GM19351 (cell line): ENCODE data around the gene TRMT6.
A peak's percentile ranks its signal among the peaks of the same experiment; 100 is the strongest.

Experiments used
- ATAC-seq: cut with Tn5 transposase; IDR thresholded peaks from one replicate; pipeline ENCODE4 v1.9.1; 2021; ENCODE audit warnings: mild to moderate bottlenecking, moderate library complexity; ENCODE audit not compliant: unreplicated experiment

TRMT6 gene, protein sequence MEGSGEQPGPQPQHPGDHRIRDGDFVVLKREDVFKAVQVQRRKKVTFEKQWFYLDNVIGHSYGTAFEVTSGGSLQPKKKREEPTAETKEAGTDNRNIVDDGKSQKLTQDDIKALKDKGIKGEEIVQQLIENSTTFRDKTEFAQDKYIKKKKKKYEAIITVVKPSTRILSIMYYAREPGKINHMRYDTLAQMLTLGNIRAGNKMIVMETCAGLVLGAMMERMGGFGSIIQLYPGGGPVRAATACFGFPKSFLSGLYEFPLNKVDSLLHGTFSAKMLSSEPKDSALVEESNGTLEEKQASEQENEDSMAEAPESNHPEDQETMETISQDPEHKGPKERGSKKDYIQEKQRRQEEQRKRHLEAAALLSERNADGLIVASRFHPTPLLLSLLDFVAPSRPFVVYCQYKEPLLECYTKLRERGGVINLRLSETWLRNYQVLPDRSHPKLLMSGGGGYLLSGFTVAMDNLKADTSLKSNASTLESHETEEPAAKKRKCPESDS

DNA sequence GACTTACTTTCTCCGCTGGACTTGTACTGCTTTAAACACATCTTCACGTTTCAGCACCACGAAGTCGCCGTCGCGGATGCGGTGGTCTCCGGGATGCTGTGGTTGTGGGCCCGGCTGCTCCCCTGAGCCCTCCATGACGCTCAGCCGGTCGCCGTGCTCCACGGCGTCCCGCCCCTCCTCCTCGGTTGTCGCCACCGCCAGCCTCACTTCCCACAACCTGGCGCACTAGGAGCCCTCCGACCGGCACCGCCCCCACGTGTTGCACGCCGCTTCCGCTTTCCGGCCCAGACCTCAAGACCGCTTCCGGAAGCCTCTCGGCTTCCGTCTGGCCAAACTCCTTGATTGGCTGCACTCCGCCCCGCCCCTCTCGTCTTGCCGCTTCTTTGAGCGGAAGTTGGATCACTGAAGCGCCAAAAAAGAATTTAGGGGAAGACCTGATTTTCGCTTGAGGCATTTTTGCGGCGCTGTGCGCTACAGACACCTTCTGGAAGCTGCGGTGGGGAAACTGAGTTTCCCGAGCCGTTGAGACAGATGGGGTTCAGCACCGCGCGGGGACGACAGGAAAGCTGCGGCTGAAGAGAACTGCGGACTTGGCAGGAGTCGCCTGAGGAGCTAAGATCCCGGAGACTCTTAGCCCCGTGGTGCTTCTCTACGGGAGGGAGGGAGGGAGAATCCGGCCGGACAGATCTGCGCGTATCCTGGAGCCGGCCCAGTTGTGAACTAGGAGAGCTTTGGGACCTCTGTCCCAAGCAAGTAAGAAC lies at the start of gene TRMT6, which contains the start of gene MCM8:
Gene TRMT6 (minus strand): TSS at position 263 of the 761 bp plus-strand sequence. CDS start 128 bp downstream, at position 135.
Gene MCM8 (plus strand): TSS at position 382 of the 761 bp plus-strand sequence. CDS start 1,364 bp downstream, outside the sequence.
- peak; percentile 98 for ATAC-seq

GRCh38 chr20:5999783-6000182 lies 49.5 kb upstream of the TRMT6 start:
- no peak for ATAC-seq

- ATAC-seq: peak; percentile 100
Measured at GRCh38 chr20:5996765-5997164, 46.4 kb upstream of the TRMT6 start.

GRCh38 chr20:5991623-5992441 lies 41.5 kb upstream of the TRMT6 start:
- ATAC-seq: no peak

- ATAC-seq: no peak
Measured at GRCh38 chr20:5990946-5991345, 40.6 kb upstream of the TRMT6 start.

DNA sequence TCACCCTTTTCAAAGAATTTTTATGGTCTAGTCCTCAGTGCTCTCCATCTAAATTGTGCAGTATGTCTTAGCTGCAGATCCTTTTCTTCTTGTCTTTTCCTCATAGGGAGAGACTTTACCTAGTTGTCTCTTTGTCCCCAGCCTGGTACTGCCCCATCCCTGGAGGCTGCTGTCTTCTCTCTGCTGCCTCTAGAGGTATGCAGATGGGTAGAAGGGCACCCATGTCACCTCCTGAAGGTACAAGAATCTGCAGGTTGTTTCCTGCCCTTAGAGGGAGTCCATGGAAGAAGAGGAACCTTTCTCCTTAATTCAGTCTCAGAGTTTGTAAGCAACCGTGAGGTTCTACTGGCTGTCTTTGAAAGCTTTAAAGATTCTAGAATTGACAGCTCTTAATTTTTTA lies 39.2 kb upstream of the TRMT6 start:
- no peak for ATAC-seq

- no peak for ATAC-seq
Measured at GRCh38 chr20:5987383-5987782, 37.0 kb upstream of the TRMT6 start.

DNA sequence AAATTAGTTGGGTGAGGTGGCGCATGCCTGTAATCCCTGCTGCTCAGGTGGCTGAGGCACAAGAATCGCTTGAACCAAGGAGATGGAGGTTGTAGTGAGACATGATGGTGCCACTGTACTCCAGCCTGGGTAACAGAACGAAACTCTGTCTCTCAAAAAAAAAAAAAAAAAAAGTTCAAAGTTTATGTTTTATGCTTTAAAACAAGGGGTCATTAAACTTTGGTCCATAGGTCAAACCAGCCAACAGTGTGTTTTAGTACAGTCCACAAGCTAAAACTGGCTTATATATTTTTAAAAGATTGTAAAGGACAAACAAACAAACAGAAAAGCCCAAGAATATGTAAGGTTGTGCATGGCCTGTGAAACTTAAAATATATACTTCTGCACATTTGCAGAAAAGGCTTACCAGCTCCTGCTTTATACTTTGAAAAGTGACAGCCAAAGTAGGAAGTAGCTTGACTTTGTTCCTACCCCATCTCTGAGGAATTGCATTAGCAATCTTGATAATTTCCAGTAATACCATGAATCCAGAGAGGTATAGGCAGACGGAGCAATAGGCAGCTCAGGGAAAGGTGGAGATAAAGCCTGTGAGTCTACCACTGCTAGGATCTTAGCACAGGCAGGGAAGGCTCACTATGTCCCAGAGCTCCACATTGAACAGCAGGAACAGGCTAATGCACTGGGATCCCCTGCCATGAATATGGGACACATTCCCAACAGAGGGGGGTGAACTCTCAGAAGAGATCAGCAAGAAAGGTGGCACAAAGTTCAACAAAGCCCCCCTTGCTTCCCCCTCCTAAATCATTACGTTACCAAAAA lies 30.6 kb upstream of the TRMT6 start:
- ATAC-seq: no peak

DNA sequence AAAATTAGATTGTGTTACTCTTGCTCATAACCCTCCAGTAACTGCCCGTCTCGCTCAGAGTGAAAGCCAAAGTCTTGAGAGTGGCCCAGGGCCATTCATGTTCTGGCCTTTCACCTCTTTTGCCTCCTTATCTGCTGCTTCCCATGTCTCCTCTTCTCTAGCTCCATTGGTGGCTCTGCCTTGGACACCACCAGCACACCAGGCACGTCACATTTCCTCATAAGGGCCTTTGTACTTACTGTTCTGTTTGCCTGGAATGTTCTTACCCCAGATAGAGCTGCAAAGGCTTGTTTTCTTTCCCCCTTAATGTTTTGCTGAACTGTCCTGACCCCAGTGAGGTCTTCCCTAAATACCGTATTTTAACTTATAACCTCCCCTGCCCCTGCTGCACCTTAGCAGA lies 29.5 kb upstream of the TRMT6 start:
- ATAC-seq: no peak

- ATAC-seq: no peak
Measured at GRCh38 chr20:5977975-5978374, 27.6 kb upstream of the TRMT6 start.

GRCh38 chr20:5977223-5977622 lies 26.9 kb upstream of the TRMT6 start:
- no peak for ATAC-seq

- ATAC-seq: no peak
Measured at GRCh38 chr20:5975778-5976177, 25.4 kb upstream of the TRMT6 start.

- no peak for ATAC-seq
Measured at GRCh38 chr20:5974531-5974930, 24.2 kb upstream of the TRMT6 start.

DNA sequence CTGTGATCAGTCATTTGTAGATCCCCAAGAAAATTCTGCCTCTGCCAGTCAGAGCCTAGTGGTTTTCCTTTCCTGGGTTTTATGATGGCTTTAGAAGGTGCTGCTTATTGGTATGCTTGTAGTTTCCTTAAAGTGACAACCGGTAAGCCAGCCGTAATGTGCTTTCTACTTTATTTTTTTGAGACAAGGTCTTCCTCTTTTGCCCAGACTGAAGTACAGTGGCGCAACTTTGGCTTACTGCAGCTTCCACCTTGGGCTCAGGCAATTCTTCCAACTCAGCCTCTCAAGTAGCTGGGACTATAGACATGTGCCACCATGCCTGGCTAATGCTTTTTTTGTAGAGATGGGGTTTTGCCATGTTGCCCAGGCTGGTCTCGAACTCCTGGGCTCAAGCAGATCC lies 23.6 kb upstream of the TRMT6 start:
- no peak for ATAC-seq

DNA sequence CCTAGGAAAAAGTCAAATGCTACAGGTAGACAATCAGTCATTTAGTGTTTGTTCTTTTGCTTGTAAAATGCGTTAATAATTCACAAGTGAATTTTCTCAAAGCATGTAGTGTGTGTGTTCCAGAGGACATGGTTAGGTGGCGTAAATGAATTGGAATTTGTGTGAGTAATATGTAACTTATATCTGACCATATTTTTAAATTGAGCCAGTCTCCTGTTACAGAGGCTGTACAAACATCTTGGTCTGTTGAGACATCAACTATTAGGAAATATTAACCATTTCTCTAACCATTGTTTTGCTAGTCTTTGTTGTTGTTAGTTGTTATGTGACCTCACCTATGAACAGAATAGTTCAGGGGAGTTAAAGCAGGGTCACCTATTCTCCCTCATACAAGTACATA lies 22.8 kb upstream of the TRMT6 start:
- no peak for ATAC-seq

DNA sequence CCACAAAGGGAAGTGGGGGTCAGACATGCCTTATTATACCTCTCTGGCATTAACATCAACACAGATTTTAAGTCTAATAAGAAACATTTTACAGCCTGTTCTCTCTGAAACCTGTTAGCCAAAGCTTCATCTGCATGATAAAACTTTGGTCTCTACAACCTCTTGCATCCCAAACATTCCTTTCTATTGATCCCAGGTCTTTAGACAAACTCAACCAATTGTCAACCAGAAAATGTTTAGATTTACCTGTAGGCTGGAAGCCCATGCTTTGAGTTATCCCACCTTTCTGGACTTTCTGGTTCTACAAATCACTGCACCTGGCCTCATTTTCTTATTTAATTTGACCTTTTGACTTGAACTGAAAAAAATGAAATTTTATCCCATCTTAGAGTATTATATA lies 20.9 kb upstream of the TRMT6 start:
- ATAC-seq: no peak

GRCh38 chr20:5970381-5970780 lies 20.0 kb upstream of the TRMT6 start:
- ATAC-seq: no peak

DNA sequence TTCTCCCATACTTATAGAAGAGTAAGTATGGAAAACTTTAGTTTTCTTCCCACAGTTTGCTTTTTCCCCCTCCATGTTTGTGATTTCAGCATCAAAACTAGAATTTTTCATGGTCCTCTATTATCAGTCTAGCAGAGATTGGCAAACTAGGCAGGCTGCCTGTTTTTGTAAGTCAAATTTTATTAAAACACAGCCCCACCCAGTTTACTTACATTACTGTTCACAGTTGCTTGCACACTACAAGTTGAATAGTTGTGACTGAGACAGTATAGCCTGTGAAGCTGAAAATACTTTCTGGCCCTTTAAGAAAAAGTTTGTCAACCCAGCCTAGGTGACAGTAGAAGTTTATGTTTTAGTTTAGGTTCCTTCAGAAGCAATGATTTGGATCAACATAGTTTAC lies 19.6 kb upstream of the TRMT6 start:
- no peak for ATAC-seq

DNA sequence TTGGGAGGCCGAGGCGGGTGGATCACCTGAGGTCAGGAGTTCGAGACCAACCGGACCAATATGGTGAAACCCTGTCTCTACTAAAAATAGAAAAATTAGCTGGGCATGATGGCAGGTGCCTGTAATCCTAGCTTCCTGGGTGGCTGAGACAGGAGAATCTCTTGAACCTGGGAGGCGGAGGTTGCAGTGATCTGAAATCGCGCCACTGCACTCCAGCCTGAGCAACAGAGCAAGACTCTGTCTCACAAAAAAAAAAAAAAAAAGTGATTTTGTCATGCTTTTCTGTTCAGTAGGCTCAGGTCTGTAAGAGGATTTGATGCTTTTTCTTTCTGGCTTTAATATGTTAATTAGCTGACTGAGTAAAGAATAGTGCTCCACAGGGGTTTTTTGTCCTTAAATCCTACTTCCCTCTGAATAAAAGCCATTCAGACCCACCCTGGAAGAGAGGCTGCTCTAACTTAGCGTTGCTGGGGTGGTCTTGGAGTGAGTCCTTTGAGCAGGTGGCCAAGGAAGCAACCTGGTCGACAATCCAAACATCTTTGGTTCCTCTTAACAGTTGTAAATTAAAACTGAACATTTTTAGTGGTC lies 19.1 kb upstream of the TRMT6 start:
- ATAC-seq: no peak

DNA sequence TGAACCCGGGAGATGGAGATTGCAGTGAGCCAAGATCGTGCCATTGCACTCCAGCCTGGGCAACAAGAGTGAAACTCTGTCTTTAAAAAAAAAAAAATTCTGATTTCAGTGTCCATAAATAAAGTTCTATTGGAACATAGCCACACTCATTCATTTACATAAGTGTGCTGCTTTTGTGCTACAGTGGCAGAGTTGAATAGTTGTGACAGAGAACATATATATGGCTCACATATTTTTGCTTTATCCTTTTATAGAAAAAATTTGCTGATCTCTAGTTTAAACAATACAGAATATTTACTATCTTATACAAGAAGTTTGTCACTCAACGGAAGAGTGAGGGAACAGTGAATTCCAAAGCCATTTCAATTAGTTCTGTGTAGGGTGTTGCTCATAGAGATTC lies 18.1 kb upstream of the TRMT6 start:
- ATAC-seq: no peak
